Measurements from ENCODE around the gene MEF2D. TPM values are rescaled to one million over a fixed set of nuclear protein-coding genes. Genes with fewer than 3 reads are reported as not detected.
A peak's percentile ranks its signal among the peaks of the same experiment; 100 is the strongest.

The MEF2D gene
- total RNA-seq (2012; rRNA removed), result 7.9 and 12.0 TPM in 2 replicates

DNA sequence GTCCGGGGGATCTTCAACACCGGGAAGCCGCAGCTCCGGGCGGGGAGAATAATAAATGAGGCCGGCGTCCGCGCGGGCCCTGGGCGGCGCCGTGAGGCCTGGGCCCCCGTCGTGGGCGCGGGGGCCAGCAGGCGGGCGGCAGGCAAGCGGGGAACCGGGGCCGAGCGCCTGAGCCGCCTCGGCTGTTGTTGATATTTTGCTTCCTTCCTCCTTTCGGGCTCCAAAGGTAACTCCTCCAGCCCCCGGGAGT, at the start of gene MEF2D:
Gene MEF2D (minus strand): TSS at position 233 of the 250 bp plus-strand sequence. CDS start 17,483 bp downstream, outside the sequence.
- Histone ChIP-seq H3K27me3 (ENCODE audit: control insufficient read depth, insufficient read depth, low read length) (no peaks in the 10 kb centered on the region), H3K4me2 (ENCODE audit: low read length) (peak within 1 kb of the TSS; percentile 94), H3K4me3 (ENCODE audit: low read length) (peak within 1 kb of the TSS; percentile 89), H3K9ac (ENCODE audit: low read depth, low read length) (peak within 1 kb of the TSS; percentile 99), H3K36me3 (ENCODE audit: insufficient read depth, low read length) (no peaks in the 10 kb centered on the region), H3K4me1 (ENCODE audit: control insufficient read depth, insufficient read depth, low read length) (peaks cover 76% of the 10 kb centered on the region), H3K9me3 (replicated peaks; ENCODE audit: low read length) (no peaks in the 10 kb centered on the region)

DNA sequence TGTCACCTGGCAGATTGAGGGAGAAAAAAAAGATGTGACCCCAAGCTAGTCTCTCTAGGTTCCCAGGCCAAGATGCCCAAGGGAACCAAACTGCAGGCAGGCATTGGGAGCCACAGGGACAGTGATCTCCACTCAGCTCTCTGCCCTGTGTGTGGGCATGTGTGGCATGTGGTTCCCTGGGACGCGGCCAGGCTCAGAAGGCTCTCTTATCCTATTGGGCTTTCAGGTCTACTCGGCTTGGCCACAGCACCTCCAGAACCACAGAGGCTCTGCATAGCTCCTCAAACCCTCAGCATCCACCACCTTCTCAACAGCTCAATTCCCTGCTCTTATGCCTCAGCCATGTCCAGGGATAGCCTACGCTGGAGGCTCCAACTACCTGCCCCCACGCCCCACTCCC, 49.8 kb upstream of the MEF2D start:
- H3K27me3 ChIP-seq (ENCODE audit: control insufficient read depth, insufficient read depth, low read length), result no peaks in the 10 kb centered on the region
- H3K4me2 ChIP-seq (ENCODE audit: low read length), result no peak overlapping the region
- H3K4me3 ChIP-seq (ENCODE audit: low read length), result no peak overlapping the region
- peaks cover 32% of the 10 kb centered on the region for H3K36me3 ChIP-seq (ENCODE audit: insufficient read depth, low read length)
- no peak overlapping the region for H3K9ac ChIP-seq (ENCODE audit: low read depth, low read length)
- H3K4me1 ChIP-seq (ENCODE audit: control insufficient read depth, insufficient read depth, low read length), result peaks cover 12% of the 10 kb centered on the region
- no peaks in the 10 kb centered on the region for H3K9me3 ChIP-seq (replicated peaks; ENCODE audit: low read length)

DNA sequence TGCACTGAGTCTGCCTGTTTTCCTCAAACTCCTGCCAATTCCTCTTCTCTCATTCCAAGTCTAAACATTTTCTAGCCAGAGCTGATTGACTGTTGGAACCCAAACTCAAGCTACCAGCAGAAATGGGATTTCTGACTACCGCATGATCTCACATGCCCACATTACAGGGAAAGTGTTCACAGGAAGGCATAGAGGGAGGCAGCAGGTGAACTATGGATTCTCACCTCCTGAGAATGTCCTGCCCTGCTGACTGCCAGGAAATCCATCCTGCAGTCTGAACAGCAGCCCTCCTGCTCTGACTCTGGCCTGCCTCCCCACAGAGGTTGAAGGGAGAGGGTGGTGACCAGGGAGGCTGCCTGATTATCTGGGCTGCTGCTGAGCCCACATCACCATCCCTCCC, 49.3 kb upstream of the MEF2D start:
- Histone ChIP-seq H3K36me3 (ENCODE audit: insufficient read depth, low read length) (peaks cover 28% of the 10 kb centered on the region), H3K9me3 (replicated peaks; ENCODE audit: low read length) (no peaks in the 10 kb centered on the region), H3K27me3 (ENCODE audit: control insufficient read depth, insufficient read depth, low read length) (no peaks in the 10 kb centered on the region), H3K4me1 (ENCODE audit: control insufficient read depth, insufficient read depth, low read length) (peaks cover 12% of the 10 kb centered on the region), H3K4me3 (ENCODE audit: low read length) (no peak overlapping the region), H3K9ac (ENCODE audit: low read depth, low read length) (no peak overlapping the region), H3K4me2 (ENCODE audit: low read length) (no peak overlapping the region)

DNA sequence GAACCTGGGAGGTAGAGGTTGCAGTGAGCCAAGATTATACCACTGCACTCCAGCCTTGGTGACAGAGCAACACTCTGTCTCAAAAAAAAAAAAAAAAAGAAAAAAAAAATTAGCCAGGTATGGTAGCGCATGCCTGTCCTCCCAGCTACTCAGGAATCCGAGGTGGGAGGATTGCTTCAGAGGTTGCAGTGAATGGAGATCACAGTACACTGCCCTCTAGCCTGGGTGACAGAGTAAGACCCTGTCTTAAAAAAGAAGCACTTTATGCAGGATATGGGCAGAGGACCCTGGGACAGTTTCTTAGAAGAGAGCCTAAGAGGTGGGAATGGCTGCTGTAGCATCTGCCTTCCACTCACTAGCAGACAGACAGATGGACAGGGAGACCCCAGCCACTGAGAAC, 48.8 kb upstream of the MEF2D start:
- Histone ChIP-seq H3K4me3 (ENCODE audit: low read length) (no peak overlapping the region), H3K36me3 (ENCODE audit: insufficient read depth, low read length) (peaks cover 28% of the 10 kb centered on the region), H3K27me3 (ENCODE audit: control insufficient read depth, insufficient read depth, low read length) (no peaks in the 10 kb centered on the region), H3K4me2 (ENCODE audit: low read length) (no peak overlapping the region), H3K9ac (ENCODE audit: low read depth, low read length) (no peak overlapping the region), H3K9me3 (replicated peaks; ENCODE audit: low read length) (no peaks in the 10 kb centered on the region), H3K4me1 (ENCODE audit: control insufficient read depth, insufficient read depth, low read length) (peaks cover 12% of the 10 kb centered on the region)

DNA sequence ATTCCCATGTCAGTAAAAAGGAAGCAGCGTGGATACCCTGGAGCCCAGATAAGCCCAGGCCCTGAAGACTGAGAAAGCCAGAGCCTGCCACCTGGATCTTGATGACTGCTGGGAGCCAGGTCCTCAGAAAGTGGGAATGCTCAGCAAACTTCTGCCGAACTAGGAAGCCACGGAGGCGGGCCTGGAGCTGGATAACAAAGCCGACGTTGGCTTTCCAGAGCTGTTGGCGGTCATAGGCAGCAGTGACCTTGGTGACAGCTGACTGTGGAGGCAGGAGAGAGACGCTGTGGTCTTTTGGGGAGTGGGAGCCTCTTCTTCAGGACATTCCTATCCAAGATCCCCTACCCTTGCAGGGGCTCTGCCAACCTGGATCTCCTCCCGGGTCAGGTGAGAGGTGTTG, 47.4 kb upstream of the MEF2D start:
- H3K4me3 ChIP-seq (ENCODE audit: low read length), result no peak overlapping the region
- no peaks in the 10 kb centered on the region for H3K27me3 ChIP-seq (ENCODE audit: control insufficient read depth, insufficient read depth, low read length)
- peaks cover 30% of the 10 kb centered on the region for H3K36me3 ChIP-seq (ENCODE audit: insufficient read depth, low read length)
- H3K9ac ChIP-seq (ENCODE audit: low read depth, low read length), result no peak overlapping the region
- no peaks in the 10 kb centered on the region for H3K9me3 ChIP-seq (replicated peaks; ENCODE audit: low read length)
- H3K4me1 ChIP-seq (ENCODE audit: control insufficient read depth, insufficient read depth, low read length), result peaks cover 12% of the 10 kb centered on the region
- H3K4me2 ChIP-seq (ENCODE audit: low read length), result no peak overlapping the region

DNA sequence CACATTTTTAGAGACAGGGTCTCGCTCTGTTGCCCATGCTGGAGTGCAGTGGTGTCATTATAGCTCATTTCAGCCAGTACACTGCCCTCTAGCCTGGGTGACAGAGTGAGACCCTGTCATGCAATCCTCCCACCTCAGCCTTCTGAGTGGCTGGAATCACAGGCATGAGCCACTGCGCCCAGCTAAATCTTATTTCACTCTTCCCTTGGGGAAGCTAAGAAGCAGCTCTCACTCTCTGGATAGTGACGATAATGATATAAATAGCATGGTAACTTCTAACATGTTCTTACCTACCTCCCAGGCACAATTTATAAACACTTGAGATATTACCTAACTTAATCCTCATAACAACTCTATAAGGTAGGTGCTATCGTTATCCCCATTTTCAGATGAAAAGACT, 46.9 kb upstream of the MEF2D start:
- Histone ChIP-seq H3K36me3 (ENCODE audit: insufficient read depth, low read length) (peaks cover 30% of the 10 kb centered on the region), H3K4me2 (ENCODE audit: low read length) (no peak overlapping the region), H3K4me1 (ENCODE audit: control insufficient read depth, insufficient read depth, low read length) (peaks cover 10% of the 10 kb centered on the region), H3K9ac (ENCODE audit: low read depth, low read length) (no peak overlapping the region), H3K27me3 (ENCODE audit: control insufficient read depth, insufficient read depth, low read length) (no peaks in the 10 kb centered on the region), H3K9me3 (replicated peaks; ENCODE audit: low read length) (no peaks in the 10 kb centered on the region), H3K4me3 (ENCODE audit: low read length) (no peak overlapping the region)

DNA sequence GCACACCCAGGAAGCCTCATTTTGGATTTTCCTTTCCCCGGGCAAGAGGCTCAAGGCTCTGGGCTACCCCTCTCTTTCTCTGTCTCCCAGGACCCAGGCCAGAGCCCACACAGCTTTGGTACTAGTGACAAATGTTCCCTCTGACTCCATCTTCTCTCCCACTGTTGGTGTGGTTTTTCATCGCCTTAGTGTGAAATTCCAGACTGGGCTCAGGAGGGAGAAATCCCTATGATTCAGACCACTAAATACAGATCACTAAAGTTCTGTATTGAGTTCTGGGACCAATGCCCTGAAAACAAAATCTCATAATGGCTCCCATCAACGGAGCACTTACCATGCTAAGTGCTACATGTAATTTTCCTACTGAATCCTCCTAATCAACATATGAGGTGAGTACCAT, 45.7 kb upstream of the MEF2D start:
- Histone ChIP-seq H3K4me1 (ENCODE audit: control insufficient read depth, insufficient read depth, low read length) (no peaks in the 10 kb centered on the region), H3K9ac (ENCODE audit: low read depth, low read length) (no peak overlapping the region), H3K4me2 (ENCODE audit: low read length) (no peak overlapping the region), H3K27me3 (ENCODE audit: control insufficient read depth, insufficient read depth, low read length) (no peaks in the 10 kb centered on the region), H3K4me3 (ENCODE audit: low read length) (no peak overlapping the region), H3K36me3 (ENCODE audit: insufficient read depth, low read length) (peaks cover 25% of the 10 kb centered on the region), H3K9me3 (replicated peaks; ENCODE audit: low read length) (no peaks in the 10 kb centered on the region)

DNA sequence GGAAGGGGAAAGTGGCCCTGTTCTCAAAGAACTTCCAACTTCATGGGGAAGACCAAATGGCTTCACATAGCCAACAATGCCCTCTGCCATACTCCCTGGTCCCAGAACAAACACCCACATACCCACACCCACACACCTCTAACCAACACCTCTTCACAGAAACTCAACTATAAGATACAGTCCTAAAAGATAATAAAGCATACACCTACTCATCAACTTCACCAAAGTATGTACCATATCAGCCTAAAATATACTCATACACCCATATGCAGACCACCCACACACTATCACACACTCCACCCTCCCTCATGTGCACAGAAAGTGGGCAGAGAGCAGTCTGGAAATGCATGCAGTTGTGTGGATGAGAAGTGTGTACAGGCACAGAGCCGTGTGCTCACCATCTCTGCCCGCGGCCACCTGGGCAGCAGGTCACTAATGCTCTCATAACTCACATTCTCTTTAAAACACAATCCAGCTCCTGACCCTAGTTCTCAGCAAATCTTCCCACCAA, 44.1 kb upstream of the MEF2D start:
- Histone ChIP-seq H3K27me3 (ENCODE audit: control insufficient read depth, insufficient read depth, low read length) (no peaks in the 10 kb centered on the region), H3K4me1 (ENCODE audit: control insufficient read depth, insufficient read depth, low read length) (no peaks in the 10 kb centered on the region), H3K36me3 (ENCODE audit: insufficient read depth, low read length) (peaks cover 28% of the 10 kb centered on the region), H3K4me2 (ENCODE audit: low read length) (no peak overlapping the region), H3K4me3 (ENCODE audit: low read length) (no peak overlapping the region), H3K9ac (ENCODE audit: low read depth, low read length) (no peak overlapping the region), H3K9me3 (replicated peaks; ENCODE audit: low read length) (no peaks in the 10 kb centered on the region)

DNA sequence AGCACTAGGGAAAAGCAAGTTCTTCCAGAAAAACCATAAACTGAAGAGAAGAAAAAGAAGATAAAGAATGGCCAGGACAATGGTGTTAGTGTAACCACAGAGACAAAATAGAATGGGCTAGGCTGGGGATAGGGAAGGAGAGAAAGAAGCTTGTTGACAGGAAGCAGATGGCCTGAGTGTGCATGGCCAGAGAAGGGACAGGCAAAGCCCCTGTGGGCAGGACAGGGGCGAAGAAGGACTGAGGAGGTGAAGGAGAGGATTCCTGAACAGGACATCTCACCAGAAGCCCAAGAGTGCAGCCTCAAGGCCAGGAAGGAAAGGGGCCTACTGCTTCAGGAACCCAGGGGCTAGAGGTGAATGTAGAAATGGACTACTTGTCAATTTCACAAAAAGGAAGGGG, 42.5 kb upstream of the MEF2D start:
- H3K9ac ChIP-seq (ENCODE audit: low read depth, low read length), result no peak overlapping the region
- H3K9me3 ChIP-seq (replicated peaks; ENCODE audit: low read length), result no peaks in the 10 kb centered on the region
- peaks cover 37% of the 10 kb centered on the region for H3K36me3 ChIP-seq (ENCODE audit: insufficient read depth, low read length)
- H3K27me3 ChIP-seq (ENCODE audit: control insufficient read depth, insufficient read depth, low read length), result no peaks in the 10 kb centered on the region
- H3K4me3 ChIP-seq (ENCODE audit: low read length), result no peak overlapping the region
- H3K4me2 ChIP-seq (ENCODE audit: low read length), result no peak overlapping the region
- no peaks in the 10 kb centered on the region for H3K4me1 ChIP-seq (ENCODE audit: control insufficient read depth, insufficient read depth, low read length)

DNA sequence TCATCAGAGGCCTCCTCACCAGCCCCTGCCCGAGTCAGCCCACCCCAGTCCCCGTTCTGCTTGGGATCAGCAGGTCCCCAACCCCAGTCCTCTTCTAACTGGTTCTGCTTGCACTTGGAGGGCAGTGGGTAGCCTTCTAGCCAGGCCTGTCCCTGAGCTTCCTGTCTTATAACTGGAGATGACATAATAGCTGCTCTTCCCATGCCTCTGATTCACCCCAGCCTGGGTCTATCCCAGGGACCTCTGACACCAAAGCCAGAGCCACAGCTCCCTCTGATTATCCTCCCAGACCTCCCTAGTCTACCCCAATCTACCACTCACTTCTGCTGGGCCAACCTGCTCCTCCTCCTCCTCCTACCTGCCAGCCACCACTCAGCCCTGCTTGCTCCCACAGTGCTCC, 40.4 kb upstream of the MEF2D start:
- Histone ChIP-seq H3K27me3 (ENCODE audit: control insufficient read depth, insufficient read depth, low read length) (no peaks in the 10 kb centered on the region), H3K4me1 (ENCODE audit: control insufficient read depth, insufficient read depth, low read length) (no peaks in the 10 kb centered on the region), H3K4me2 (ENCODE audit: low read length) (no peak overlapping the region), H3K9me3 (replicated peaks; ENCODE audit: low read length) (no peaks in the 10 kb centered on the region), H3K4me3 (ENCODE audit: low read length) (no peak overlapping the region), H3K36me3 (ENCODE audit: insufficient read depth, low read length) (peaks cover 30% of the 10 kb centered on the region), H3K9ac (ENCODE audit: low read depth, low read length) (no peak overlapping the region)

DNA sequence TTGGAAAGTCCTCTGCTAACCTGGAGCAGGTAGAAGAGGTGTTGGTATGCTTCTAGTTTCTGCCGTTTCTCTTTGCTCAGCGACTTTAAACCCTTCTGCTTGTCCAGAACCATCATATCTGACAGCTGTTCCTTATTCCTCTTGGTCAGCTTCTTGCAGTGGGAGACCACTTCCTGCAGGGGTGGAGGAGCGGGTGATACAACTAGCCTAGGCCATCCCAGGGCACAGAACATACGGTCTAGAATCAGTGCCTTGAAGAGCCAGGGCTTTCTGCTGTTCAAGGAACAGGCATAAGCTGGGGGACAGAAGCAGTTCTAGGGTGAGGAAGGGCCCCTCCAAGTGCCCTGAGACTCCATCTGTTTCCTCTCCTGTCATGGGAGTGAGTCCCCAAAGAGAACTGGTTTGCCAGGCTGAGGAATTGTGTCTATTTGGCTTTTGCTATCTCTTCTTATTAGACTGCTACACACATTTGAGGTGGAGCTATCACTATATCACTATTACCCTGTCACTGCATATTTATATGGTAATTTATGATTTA, 39.3 kb upstream of the MEF2D start:
- no peak overlapping the region for H3K9ac ChIP-seq (ENCODE audit: low read depth, low read length)
- peaks cover 30% of the 10 kb centered on the region for H3K36me3 ChIP-seq (ENCODE audit: insufficient read depth, low read length)
- H3K4me1 ChIP-seq (ENCODE audit: control insufficient read depth, insufficient read depth, low read length), result no peaks in the 10 kb centered on the region
- H3K4me3 ChIP-seq (ENCODE audit: low read length), result no peak overlapping the region
- H3K9me3 ChIP-seq (replicated peaks; ENCODE audit: low read length), result no peaks in the 10 kb centered on the region
- H3K4me2 ChIP-seq (ENCODE audit: low read length), result no peak overlapping the region
- H3K27me3 ChIP-seq (ENCODE audit: control insufficient read depth, insufficient read depth, low read length), result no peaks in the 10 kb centered on the region

DNA sequence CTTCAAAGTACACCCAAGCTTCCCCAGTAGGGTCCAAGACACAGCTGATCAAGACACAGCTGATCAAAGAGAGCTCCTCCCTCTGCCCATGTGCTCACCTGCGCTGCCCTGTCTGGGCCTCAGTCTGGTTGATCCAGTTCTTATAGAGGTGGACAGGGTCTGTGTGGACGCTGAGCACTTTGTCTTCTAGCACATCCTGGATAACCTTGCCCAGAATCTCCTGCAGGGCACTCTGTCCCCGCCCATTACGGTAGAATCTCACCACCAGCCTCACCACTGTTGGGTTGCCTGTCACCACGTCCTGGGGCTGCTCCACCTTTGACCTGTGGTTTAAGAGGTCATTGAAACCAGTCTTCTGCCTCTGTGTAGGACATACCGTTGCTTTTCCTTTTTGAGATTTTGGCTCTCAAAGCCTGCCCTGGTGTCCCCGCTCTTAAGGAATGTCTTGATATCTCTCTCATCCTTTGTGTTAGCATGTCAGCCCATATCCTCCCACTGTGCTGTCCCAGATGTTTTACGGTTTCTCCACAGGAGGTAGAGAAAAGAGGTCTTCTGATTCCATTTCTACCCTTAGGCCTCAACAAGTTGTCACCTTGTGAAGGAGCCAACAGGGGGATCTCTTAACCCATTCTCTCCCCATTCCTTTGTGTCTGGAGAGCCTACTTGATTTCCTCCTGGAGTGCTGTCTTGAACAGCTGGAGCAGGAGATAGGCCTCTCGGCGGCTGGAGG, 38.3 kb upstream of the MEF2D start:
- Histone ChIP-seq H3K27me3 (ENCODE audit: control insufficient read depth, insufficient read depth, low read length) (no peaks in the 10 kb centered on the region), H3K9me3 (replicated peaks; ENCODE audit: low read length) (no peaks in the 10 kb centered on the region), H3K4me2 (ENCODE audit: low read length) (no peak overlapping the region), H3K36me3 (ENCODE audit: insufficient read depth, low read length) (peaks cover 32% of the 10 kb centered on the region), H3K9ac (ENCODE audit: low read depth, low read length) (no peak overlapping the region), H3K4me1 (ENCODE audit: control insufficient read depth, insufficient read depth, low read length) (no peaks in the 10 kb centered on the region), H3K4me3 (ENCODE audit: low read length) (no peak overlapping the region)

All from skeletal muscle satellite cell (primary cell).